ENCODE measurements around the gene FGF14. TPM values are rescaled to one million over a fixed set of nuclear protein-coding genes. Genes with fewer than 3 reads are reported as not detected.

The FGF14 gene
- total and polyA plus RNA-seq, 3 donors from 2014 or later: 0.56 to 4.5 (median 1.7) TPM

- Histone ChIP-seq H3K27ac (no peak overlapping the region), H3K4me1 (no peaks in the 10 kb centered on the region), H3K9me3 (no peaks in the 10 kb centered on the region), H3K4me3 (no peak overlapping the region), H3K27me3 (no peaks in the 10 kb centered on the region), H3K36me3 (ENCODE audit: low read depth, missing control alignments) (no peaks in the 10 kb centered on the region)
- TF ChIP-seq POLR2A (IDR thresholded peaks at IDR 0.05) (no peak), CTCF (IDR thresholded peaks at IDR 0.05) (no peak)
- no peak for DNase-seq
- intact Hi-C loops (cut with DNase I; ENCODE audit: low total_unique reads): loop anchor here (10.0 kb wide), 1 partner anchor 508 kb away; no protein-coding TSS in a partner anchor
These were observed 455.4 kb downstream of the FGF14 start for GRCh38 chr13:101946401-101946800.

GRCh38 chr13:101945435-101945834, 456.4 kb downstream of the FGF14 start:
- Histone ChIP-seq H3K4me3 (no peak overlapping the region), H3K27me3 (no peaks in the 10 kb centered on the region), H3K9me3 (no peaks in the 10 kb centered on the region), H3K4me1 (no peaks in the 10 kb centered on the region), H3K27ac (no peak overlapping the region), H3K36me3 (ENCODE audit: low read depth, missing control alignments) (no peaks in the 10 kb centered on the region)
- TF ChIP-seq CTCF (IDR thresholded peaks at IDR 0.05) (no peak), POLR2A (IDR thresholded peaks at IDR 0.05) (no peak)
- intact Hi-C loops (cut with DNase I; ENCODE audit: low total_unique reads): loop anchor here (10.0 kb wide), 1 partner anchor 509 kb away; no protein-coding TSS in a partner anchor
- no peak for DNase-seq
- 74 to 76% methylated on average over 6 of the region's 6 CpGs for WGBS, 2 donors

GRCh38 chr13:101944521-101944920, 457.3 kb downstream of the FGF14 start:
- Histone ChIP-seq H3K4me3 (no peak overlapping the region), H3K27me3 (no peaks in the 10 kb centered on the region), H3K4me1 (no peaks in the 10 kb centered on the region), H3K36me3 (ENCODE audit: low read depth, missing control alignments) (no peaks in the 10 kb centered on the region), H3K9me3 (no peaks in the 10 kb centered on the region), H3K27ac (no peak overlapping the region)
- WGBS, 2 donors: 69 to 73% methylated on average over 2 of the region's 2 CpGs
- TF ChIP-seq CTCF (IDR thresholded peaks at IDR 0.05) (no peak), POLR2A (IDR thresholded peaks at IDR 0.05) (no peak)
- intact Hi-C loops (cut with DNase I; ENCODE audit: low total_unique reads): loop anchor here (10.0 kb wide), 1 partner anchor 510 kb away; no protein-coding TSS in a partner anchor
- DNase-seq: no peak

GRCh38 chr13:101942535-101943157, 459.2 kb downstream of the FGF14 start:
- H3K27me3 ChIP-seq: no peaks in the 10 kb centered on the region
- DNase-seq: no peak
- no peak overlapping the region for H3K27ac ChIP-seq
- H3K9me3 ChIP-seq: no peaks in the 10 kb centered on the region
- TF ChIP-seq CTCF (IDR thresholded peaks at IDR 0.05) (no peak), POLR2A (IDR thresholded peaks at IDR 0.05) (no peak)
- H3K4me1 ChIP-seq: no peaks in the 10 kb centered on the region
- H3K36me3 ChIP-seq (ENCODE audit: low read depth, missing control alignments): no peaks in the 10 kb centered on the region
- 72 to 74% methylated on average over 2 of the region's 2 CpGs for WGBS, 2 donors
- H3K4me3 ChIP-seq: no peak overlapping the region
- intact Hi-C loops (cut with DNase I; ENCODE audit: low total_unique reads): loop anchor here (10.0 kb wide), 1 partner anchor 512 kb away; no protein-coding TSS in a partner anchor

- DNase-seq: peak; percentile 54
- Histone ChIP-seq H3K4me1 (no peaks in the 10 kb centered on the region), H3K4me3 (no peak overlapping the region), H3K27ac (no peak overlapping the region), H3K36me3 (ENCODE audit: low read depth, missing control alignments) (no peaks in the 10 kb centered on the region), H3K9me3 (no peaks in the 10 kb centered on the region), H3K27me3 (no peaks in the 10 kb centered on the region)
- 17 to 34% methylated on average over 1 of the region's 1 CpG for WGBS, 2 donors
- intact Hi-C loops (cut with DNase I; ENCODE audit: low total_unique reads): loop anchor here (10.0 kb wide), 1 partner anchor 513 kb away; no protein-coding TSS in a partner anchor
- TF ChIP-seq CTCF (IDR thresholded peaks at IDR 0.05): peak; percentile 46 to 70 (median 63)
- TF ChIP-seq POLR2A (IDR thresholded peaks at IDR 0.05): no peak
These were observed 459.8 kb downstream of the FGF14 start for GRCh38 chr13:101942038-101942437.
